ENCODE results near the gene RGS3.

- TF ChIP-seq EZH2 (IDR thresholded peaks at IDR 0.05; ENCODE audit: insufficient read depth, low read length) (no peak), CTCF (IDR thresholded peaks at IDR 0.05; ENCODE audit: insufficient read depth, low read depth, low read length) (no peak)
Observed at GRCh38 chr9:113620377-113621161, 157.0 kb downstream of the RGS3 start.

All from astrocyte (in vitro differentiated cells and primary cell).